Measurements from ENCODE around the gene C10orf90.

C10orf90 gene

GRCh38 chr10:126504063-126504760 lies 166.3 kb downstream of the C10orf90 start:
- DNase-seq (ENCODE audit: low read depth in 2 of 2): no peak

- DNase-seq (ENCODE audit: low read depth in 2 of 2): no peak
These were observed 167.0 kb downstream of the C10orf90 start for GRCh38 chr10:126503392-126504062.

- no peak for DNase-seq (ENCODE audit: low read depth in 2 of 2)
These were observed 168.1 kb downstream of the C10orf90 start for GRCh38 chr10:126502441-126502840.

GRCh38 chr10:126501828-126502227 lies 168.7 kb downstream of the C10orf90 start:
- DNase-seq (ENCODE audit: low read depth in 2 of 2): no peak

- DNase-seq (ENCODE audit: low read depth in 2 of 2): no peak
These were observed 169.6 kb downstream of the C10orf90 start for GRCh38 chr10:126500866-126501265.

GRCh38 chr10:126500185-126500584 lies 170.3 kb downstream of the C10orf90 start:
- no peak for DNase-seq (ENCODE audit: low read depth in 2 of 2)

- no peak for DNase-seq (ENCODE audit: low read depth in 2 of 2)
These were observed 170.7 kb downstream of the C10orf90 start for GRCh38 chr10:126499744-126500143.

GRCh38 chr10:126497672-126498071 lies 172.8 kb downstream of the C10orf90 start:
- no peak for DNase-seq (ENCODE audit: low read depth in 2 of 2)

- no peak for DNase-seq (ENCODE audit: low read depth in 2 of 2)
These were observed 173.5 kb downstream of the C10orf90 start for GRCh38 chr10:126496771-126497545.

- DNase-seq (ENCODE audit: low read depth in 2 of 2): no peak
These were observed 179.0 kb downstream of the C10orf90 start for GRCh38 chr10:126491476-126491875.

- DNase-seq (ENCODE audit: low read depth in 2 of 2): no peak
These were observed 189.3 kb downstream of the C10orf90 start for GRCh38 chr10:126481181-126481580.

- DNase-seq (ENCODE audit: low read depth in 2 of 2): no peak
These were observed 189.8 kb downstream of the C10orf90 start for GRCh38 chr10:126480648-126481047.

GRCh38 chr10:126479280-126479895 lies 191.1 kb downstream of the C10orf90 start:
- no peak for DNase-seq (ENCODE audit: low read depth in 2 of 2)

GRCh38 chr10:126478546-126478945 lies 191.9 kb downstream of the C10orf90 start:
- no peak for DNase-seq (ENCODE audit: low read depth in 2 of 2)

GRCh38 chr10:126476246-126476645 lies 194.2 kb downstream of the C10orf90 start:
- DNase-seq (ENCODE audit: low read depth in 2 of 2): no peak

- DNase-seq (ENCODE audit: low read depth in 2 of 2): no peak
These were observed 195.3 kb downstream of the C10orf90 start for GRCh38 chr10:126475074-126475691.

- no peak for DNase-seq (ENCODE audit: low read depth in 2 of 2)
These were observed 196.5 kb downstream of the C10orf90 start for GRCh38 chr10:126474031-126474430.

- DNase-seq (ENCODE audit: low read depth in 2 of 2): no peak
These were observed 199.5 kb downstream of the C10orf90 start for GRCh38 chr10:126470991-126471390.

- DNase-seq (ENCODE audit: low read depth in 2 of 2): no peak
These were observed 200.8 kb downstream of the C10orf90 start for GRCh38 chr10:126469692-126470091.

GRCh38 chr10:126468876-126469643 lies 201.4 kb downstream of the C10orf90 start:
- DNase-seq (ENCODE audit: low read depth in 2 of 2): no peak

GRCh38 chr10:126468467-126468866 lies 202.0 kb downstream of the C10orf90 start:
- DNase-seq (ENCODE audit: low read depth in 2 of 2): no peak

Data from stimulated activated CD4-positive, alpha-beta T cell treated with anti-CD3 and anti-CD28 coated beads, Interleukin-1b, Interleukin-23, amount 100 ng/mL, for 4 hours (primary cell).